ENCODE data around the gene RSPO1. TPM values are rescaled to one million over a fixed set of nuclear protein-coding genes. Genes with fewer than 3 reads are reported as not detected.

The RSPO1 gene
- total and polyA plus RNA-seq, 2 of the 4 experiments (the other 2 are of a cell fraction), result not detected

DNA sequence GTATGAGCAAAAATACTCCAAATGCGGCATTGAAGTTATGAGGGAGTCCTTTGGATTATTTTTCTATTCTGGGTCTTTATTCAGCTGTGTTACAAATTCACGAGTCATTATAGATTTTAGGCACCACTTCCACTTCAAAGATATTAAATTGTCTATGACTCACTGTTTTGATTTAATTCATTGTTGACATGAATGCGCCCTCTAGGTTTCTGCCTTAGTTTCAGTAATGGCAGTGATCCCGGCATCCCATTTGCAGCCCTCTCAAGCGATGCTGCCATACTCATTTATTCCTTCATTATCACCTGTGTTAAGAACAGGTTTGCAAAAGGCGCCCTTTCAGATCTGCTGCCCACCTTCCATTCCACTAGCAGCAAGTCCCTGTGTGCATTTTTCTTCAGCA is 14.0 kb downstream of the RSPO1 start:
- 66% methylated on average over 3 of the region's 6 CpGs; no CpG with 5 or more reads in 1 of the 2 experiments for WGBS, 2 experiments (ENCODE audit: extremely low coverage in 2 of 2, insufficient read length in 1 of 2)
- no peak overlapping the region for H3K4ac ChIP-seq (ENCODE audit: low read depth, low read length)
- H3K23ac ChIP-seq (ENCODE audit: low read depth, low read length), result no peak overlapping the region
- ATAC-seq (ENCODE audit: low read depth), result no peak
- no peak overlapping the region for H3K14ac ChIP-seq (replicated peaks; ENCODE audit: low read depth, low read length)
- no peak overlapping the region for H3K4me2 ChIP-seq (ENCODE audit: low read depth, low read length)
- no peaks in the 10 kb centered on the region for H3K36me3 ChIP-seq (ENCODE audit: control insufficient read depth, insufficient read depth, low read length)
- ChIA-PET POLR2A (ENCODE audit: unreplicated experiment) (no interaction called here), CTCF (no interaction called here)
- in situ Hi-C loops (cut with MboI; ENCODE audit: low sequenced_read_pairs), result loop anchor here (25.0 kb wide), 1 partner anchor 1192 kb away; no protein-coding TSS in a partner anchor
- no peaks in the 10 kb centered on the region for H3K9me1 ChIP-seq (ENCODE audit: insufficient read depth, low read length)
- dilution Hi-C loops (cut with HindIII; ENCODE audit: low sequenced_read_pairs, unreplicated experiment), result no loop called here
- H3K4me3 ChIP-seq (ENCODE audit: insufficient read depth, low read depth, low read length), result no peak overlapping the region
- H3K27me3 ChIP-seq (ENCODE audit: control insufficient read depth, insufficient read depth, low read length), result peaks cover 17% of the 10 kb centered on the region
- H3K18ac ChIP-seq (ENCODE audit: low read depth, low read length), result no peak overlapping the region
- H3K9me3 ChIP-seq (ENCODE audit: control insufficient read depth, insufficient read depth, low read length), result no peaks in the 10 kb centered on the region
- no peak overlapping the region for H2AK5ac ChIP-seq (ENCODE audit: low read depth, low read length)
- BruUV-seq (replicated peaks), result no TSS peak
- no peak overlapping the region for H4K5ac ChIP-seq (ENCODE audit: low read depth, low read length)
- intact Hi-C loops (cut with micrococcal nuclease), result no loop called here
- no peaks in the 10 kb centered on the region for H4K20me1 ChIP-seq (ENCODE audit: insufficient read depth, low read length)
- H2BK15ac ChIP-seq (ENCODE audit: low read depth, low read length), result no peak overlapping the region
- no peak overlapping the region for H4K91ac ChIP-seq (ENCODE audit: insufficient read depth, low read depth, low read length)
- no peak overlapping the region for H2BK20ac ChIP-seq (ENCODE audit: low read depth, low read length)
- no peak overlapping the region for H3K27ac ChIP-seq (ENCODE audit: insufficient read depth, low read length)
- no peak overlapping the region for H4K8ac ChIP-seq (ENCODE audit: low read depth in 2 of 2, low read length in 2 of 2)
- H3K9ac ChIP-seq (ENCODE audit: low read depth, low read length), result no peak overlapping the region
- DNase-seq, result no peak
- no peak overlapping the region for H2AFZ ChIP-seq (replicated peaks; ENCODE audit: low read length, poor library complexity)
- no peaks in the 10 kb centered on the region for H3K79me1 ChIP-seq (ENCODE audit: low read depth in 1 of 2, low read length in 2 of 2)
- no peak for TF ChIP-seq CEBPB (IDR thresholded peaks at IDR 0.05; ENCODE audit: low read depth, low read length)
- TF ChIP-seq, protein P1, sequence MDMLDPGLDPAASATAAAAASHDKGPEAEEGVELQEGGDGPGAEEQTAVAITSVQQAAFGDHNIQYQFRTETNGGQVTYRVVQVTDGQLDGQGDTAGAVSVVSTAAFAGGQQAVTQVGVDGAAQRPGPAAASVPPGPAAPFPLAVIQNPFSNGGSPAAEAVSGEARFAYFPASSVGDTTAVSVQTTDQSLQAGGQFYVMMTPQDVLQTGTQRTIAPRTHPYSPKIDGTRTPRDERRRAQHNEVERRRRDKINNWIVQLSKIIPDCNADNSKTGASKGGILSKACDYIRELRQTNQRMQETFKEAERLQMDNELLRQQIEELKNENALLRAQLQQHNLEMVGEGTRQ (IDR thresholded peaks at IDR 0.05; ENCODE audit: low read depth, low read length), result no peak
- no peak for TF ChIP-seq SMC3 (IDR thresholded peaks at IDR 0.05; ENCODE audit: low read depth, low read length)
- TF ChIP-seq, protein P2, sequence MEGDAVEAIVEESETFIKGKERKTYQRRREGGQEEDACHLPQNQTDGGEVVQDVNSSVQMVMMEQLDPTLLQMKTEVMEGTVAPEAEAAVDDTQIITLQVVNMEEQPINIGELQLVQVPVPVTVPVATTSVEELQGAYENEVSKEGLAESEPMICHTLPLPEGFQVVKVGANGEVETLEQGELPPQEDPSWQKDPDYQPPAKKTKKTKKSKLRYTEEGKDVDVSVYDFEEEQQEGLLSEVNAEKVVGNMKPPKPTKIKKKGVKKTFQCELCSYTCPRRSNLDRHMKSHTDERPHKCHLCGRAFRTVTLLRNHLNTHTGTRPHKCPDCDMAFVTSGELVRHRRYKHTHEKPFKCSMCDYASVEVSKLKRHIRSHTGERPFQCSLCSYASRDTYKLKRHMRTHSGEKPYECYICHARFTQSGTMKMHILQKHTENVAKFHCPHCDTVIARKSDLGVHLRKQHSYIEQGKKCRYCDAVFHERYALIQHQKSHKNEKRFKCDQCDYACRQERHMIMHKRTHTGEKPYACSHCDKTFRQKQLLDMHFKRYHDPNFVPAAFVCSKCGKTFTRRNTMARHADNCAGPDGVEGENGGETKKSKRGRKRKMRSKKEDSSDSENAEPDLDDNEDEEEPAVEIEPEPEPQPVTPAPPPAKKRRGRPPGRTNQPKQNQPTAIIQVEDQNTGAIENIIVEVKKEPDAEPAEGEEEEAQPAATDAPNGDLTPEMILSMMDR (conservative IDR thresholded peaks at IDR 0.05; ENCODE audit: low read depth, low read length), result no peak
- TF ChIP-seq RFX5 (IDR thresholded peaks at IDR 0.05; ENCODE audit: low read depth, low read length), result no peak
- no peak for TF ChIP-seq RAD21 (IDR thresholded peaks at IDR 0.05; ENCODE audit: low read length)
- TF ChIP-seq RCOR1 (IDR thresholded peaks at IDR 0.05; ENCODE audit: insufficient replicate concordance, low read length), result no peak
- no peak for TF ChIP-seq FOS (IDR thresholded peaks at IDR 0.05; ENCODE audit: low read depth, low read length)
- no peak for TF ChIP-seq CHD1 (IDR thresholded peaks at IDR 0.05; ENCODE audit: low read depth, low read length)
- H3K56ac ChIP-seq (ENCODE audit: extremely low read depth, insufficient read depth, low read length), result no peak overlapping the region
- H2BK5ac ChIP-seq (ENCODE audit: low read depth, low read length, poor library complexity, severe bottlenecking), result no peak overlapping the region
- no peaks in the 10 kb centered on the region for H3K4me1 ChIP-seq (ENCODE audit: control insufficient read depth, insufficient read depth, low read length)
- H2AK9ac ChIP-seq (replicated peaks; ENCODE audit: low read depth, low read length, poor library complexity), result no peak overlapping the region
- H2BK120ac ChIP-seq (ENCODE audit: low read depth, low read length), result no peak overlapping the region

Data from IMR-90 (cell line).